HepG2 (cell line): ENCODE measurements around the gene ENO2. TPM values are rescaled to one million over a fixed set of nuclear protein-coding genes. Genes with fewer than 3 reads are reported as not detected.

ENCODE experiments used
- AKNA ChIP-seq: sonication (generic); formaldehyde crosslinking; IDR thresholded peaks from 2 replicates; pipeline ENCODE4 v1.4.0; 2020; ENCODE audit warnings: missing genetic modification reagents, borderline replicate concordance
- FOXM1 ChIP-seq: sonication (generic); formaldehyde crosslinking; IDR thresholded peaks from 2 replicates; pipeline ENCODE4 v1.5.0; 2020; ENCODE audit warnings: missing genetic modification reagents
- FOXO4 ChIP-seq: sonication (generic); formaldehyde crosslinking; conservative IDR thresholded peaks from 2 replicates; pipeline ENCODE4 v1.8.1; 2023; ENCODE audit warnings: missing genetic modification reagents
- HDAC6 ChIP-seq: fragments of 200-600 bp; sonication (generic); IDR thresholded peaks from 2 replicates; pipeline ENCODE4 v1.7.0; 2017; ENCODE audit warnings: mild to moderate bottlenecking, antibody characterized with exemption, low read length, low read depth
- HIVEP1 ChIP-seq: sonication (generic); formaldehyde crosslinking; IDR thresholded peaks from 2 replicates; pipeline ENCODE4 v1.4.0; 2020; ENCODE audit warnings: mild to moderate bottlenecking, missing genetic modification reagents
- HNRNPH1 ChIP-seq: fragments of 200-400 bp; formaldehyde crosslinking; optimal IDR thresholded peaks from 2 replicates; pipeline ENCODE3; 2017; ENCODE audit warnings: mild to moderate bottlenecking, low read depth, low read length
- KAT7 ChIP-seq: IDR thresholded peaks from 2 replicates; pipeline ENCODE4 v1.6.1; 2018; ENCODE audit warnings: borderline replicate concordance, missing compliant biosample characterization
- KAT8 ChIP-seq: IDR thresholded peaks from 2 replicates; pipeline ENCODE4 v1.6.1; 2016; ENCODE audit warnings: missing genetic modification reagents, missing compliant biosample characterization
- MAFK ChIP-seq, 2 experiments: IDR thresholded peaks in 1 of 2; conservative IDR thresholded peaks in 1 of 2; 2 replicates each; pipeline ENCODE4 v1.6.1; 2011; ENCODE audit warnings: improper control_type of control experiment in 2 of 2, low read length in 2 of 2
- MIXL1 ChIP-seq: IDR thresholded peaks from 2 replicates; pipeline ENCODE4 v1.6.1; 2016
- NPAS2 ChIP-seq: sonication (generic); formaldehyde crosslinking; IDR thresholded peaks from 2 replicates; pipeline ENCODE4 v1.8.0; 2022; ENCODE audit warnings: mild to moderate bottlenecking, missing genetic modification reagents, borderline replicate concordance
- POGK ChIP-seq: sonication (generic); formaldehyde crosslinking; conservative IDR thresholded peaks from 2 replicates; pipeline ENCODE4 v1.8.0; 2022; ENCODE audit warnings: mild to moderate bottlenecking, moderate library complexity, missing genetic modification reagents
- RBFOX2 ChIP-seq: fragments of 200-400 bp; formaldehyde crosslinking; IDR thresholded peaks from 2 replicates; pipeline ENCODE4 v1.6.1; 2017; ENCODE audit warnings: low read depth, mild to moderate bottlenecking, low read length
- RORA ChIP-seq: sonication (generic); formaldehyde crosslinking; IDR thresholded peaks from 2 replicates; pipeline ENCODE4 v1.5.0; 2020; ENCODE audit warnings: mild to moderate bottlenecking, missing genetic modification reagents, moderate library complexity
- SKI ChIP-seq: fragments of 450-650 bp; IDR thresholded peaks from one replicate; pipeline ENCODE4 v1.6.1; 2018; ENCODE audit warnings: mild to moderate bottlenecking; ENCODE audit not compliant: partially characterized antibody
- SPEN ChIP-seq: sonication (generic); formaldehyde crosslinking; IDR thresholded peaks from 2 replicates; pipeline ENCODE4 v1.5.1; 2020; ENCODE audit warnings: low read depth, mild to moderate bottlenecking, missing genetic modification reagents
- STAT5B ChIP-seq: sonication (generic); formaldehyde crosslinking; IDR thresholded peaks from 2 replicates; pipeline ENCODE4 v1.4.0; 2020; ENCODE audit warnings: missing genetic modification reagents
- ZKSCAN1 ChIP-seq: fragments of 150-350 bp; IDR thresholded peaks from 2 replicates; pipeline ENCODE4 v1.6.1; 2014; ENCODE audit warnings: low read length
- ZNF234 ChIP-seq: sonication (generic); formaldehyde crosslinking; conservative IDR thresholded peaks from 2 replicates; pipeline ENCODE4 v1.5.1; 2020; ENCODE audit warnings: mild to moderate bottlenecking, missing genetic modification reagents
- ZNF274 ChIP-seq: sonication (generic); formaldehyde crosslinking; IDR thresholded peaks from 2 replicates; pipeline ENCODE4 v1.5.1; 2020; ENCODE audit warnings: mild to moderate bottlenecking, missing genetic modification reagents
- ZNF296 ChIP-seq: sonication (generic); formaldehyde crosslinking; conservative IDR thresholded peaks from 2 replicates; pipeline ENCODE4 v1.5.0; 2020; ENCODE audit warnings: mild to moderate bottlenecking, missing genetic modification reagents
- ZNF569 ChIP-seq: sonication (generic); formaldehyde crosslinking; IDR thresholded peaks from 2 replicates; pipeline ENCODE4 v1.5.0; 2020; ENCODE audit warnings: mild to moderate bottlenecking, missing genetic modification reagents, moderate library complexity, borderline replicate concordance
- ZSCAN12 ChIP-seq: sonication (generic); formaldehyde crosslinking; IDR thresholded peaks from 2 replicates; pipeline ENCODE4 v1.9.0; 2021; ENCODE audit warnings: mild to moderate bottlenecking, missing genetic modification reagents
- polyA plus RNA-seq, 8 experiments: library from polyadenylated mRNA; depleted of rRNA in 3 of 8; stranded (reverse) in 7 of 8; unstranded in 1 of 8; fragments of >200 nt; fragmentation: Illumina TruSeq in 4 of 8; extraction: Trizol in 4 of 8; gene quantifications; 2 replicates each; pipeline versions ENCODE4 v1.2.1 to v1.2.3, GENCODE V29; 2011 to 2016; ENCODE audit warnings: low read depth in 4 of 8, missing spikeins in 1 of 8, mixed read lengths in 1 of 8; ENCODE audit not compliant: insufficient read depth in 1 of 8
- total RNA-seq, 5 experiments: library from RNA; depleted of rRNA; stranded (reverse); fragments of >200 nt; fragmentation: Illumina TruSeq; extraction: Trizol; gene quantifications; 2 replicates each; pipeline ENCODE4 v1.2.3, GENCODE V29; 2016; ENCODE audit warnings: low read depth in 1 of 5

ENO2 gene
- total and polyA plus RNA-seq, 2 of the 13 experiments (the other 11 are each of a cell fraction or from before 2014, with no cell fraction given), result 19.3 to 136 TPM

GRCh38 chr12:6937481-6938352, 23.3 kb downstream of the ENO2 start (continued):
- TF ChIP-seq ZNF274 (CRISPR knock-in tag), result 0 out of 2 replicates have a peak, but pooled peaks have one; percentile 36
- peak; percentile 95 for TF ChIP-seq POGK (CRISPR knock-in tag)
- TF ChIP-seq AKNA, result no peak
- TF ChIP-seq ZSCAN12 (CRISPR knock-in tag), result peak; percentile 70; the same call in 1 of the 2 replicates
- TF ChIP-seq ZNF296, result no peak
- peak; percentile 68; the same call in 1 of the 2 replicates for TF ChIP-seq HIVEP1 (CRISPR knock-in tag)
- TF ChIP-seq KAT8 (CRISPR knock-in tag), result peak; percentile 97
- TF ChIP-seq HDAC6, result no peak
- TF ChIP-seq ZNF234, result no peak
- peak; percentile 95 for TF ChIP-seq SPEN (CRISPR knock-in tag)
- no peak for TF ChIP-seq FOXM1 (CRISPR knock-in tag)
- TF ChIP-seq RBFOX2, result peak; percentile 95
- no peak for TF ChIP-seq NPAS2 (CRISPR knock-in tag)
- peak; percentile 87 for TF ChIP-seq MIXL1 (CRISPR knock-in tag)
- no peak for TF ChIP-seq STAT5B (CRISPR knock-in tag)
- TF ChIP-seq RORA (CRISPR knock-in tag), result no peak
- no peak for TF ChIP-seq ZKSCAN1
- no peak for TF ChIP-seq MAFK (conservative IDR thresholded peaks at IDR 0.05 in 1 of 2, IDR thresholded peaks at IDR 0.05 in 1 of 2; ENCODE audit: low read length in 2 of 2)
- TF ChIP-seq KAT7 (CRISPR knock-in tag), result peak; percentile 82; the same call in 1 of the 2 replicates
- no peak for TF ChIP-seq SKI
- no peak for TF ChIP-seq HNRNPH1
- TF ChIP-seq ZNF569 (CRISPR knock-in tag), result no peak
- TF ChIP-seq FOXO4 (CRISPR knock-in tag), result no peak
